Transverse colon (tissue), 4 donors: ENCODE results near the gene RPTOR. TPM values are rescaled to one million over a fixed set of nuclear protein-coding genes. Genes with fewer than 3 reads are reported as not detected.

Experiments used
- DNase-seq: peaks from one replicate; pipeline ENCODE4 v3.0.0-alpha.2; 2019
- H3K27ac ChIP-seq, 4 donors: fragments of 200-600 bp; sonication (generic); 2 replicates each; pipeline ENCODE4 v1.5.1; 2016 to 2018; ENCODE audit warnings: inconsistent platforms in 4 of 4
- H3K27me3 ChIP-seq: fragments of 200-600 bp; sonication (generic); 2 replicates; pipeline ENCODE4 v1.5.1; 2017; ENCODE audit warnings: inconsistent platforms
- H3K36me3 ChIP-seq, 4 donors: fragments of 200-600 bp; sonication (generic); 2 replicates each; pipeline ENCODE4 v1.5.1; 2017 to 2019; ENCODE audit warnings: inconsistent platforms in 4 of 4
- H3K4me1 ChIP-seq, 4 donors: fragments of 200-600 bp; sonication (generic); 2 replicates each; pipeline ENCODE4 v1.5.1; 2017 to 2020; ENCODE audit warnings: inconsistent platforms in 4 of 4
- H3K4me3 ChIP-seq, 4 donors: fragments of 200-600 bp; sonication (generic); 1 replicate in 1 of 4; 2 replicates in 3 of 4; pipeline versions ENCODE4 v1.5.1 to v1.6.1; 2017 to 2019; ENCODE audit warnings: inconsistent platforms in 4 of 4
- H3K9me3 ChIP-seq, 2 donors: fragments of 200-600 bp; sonication (generic); 2 replicates each; pipeline ENCODE4 v1.5.1; 2017 to 2019; ENCODE audit warnings: inconsistent platforms in 2 of 2
- EP300 ChIP-seq: sonication (generic); formaldehyde crosslinking; IDR thresholded peaks from one replicate; pipeline ENCODE4 v1.6.1; 2017; ENCODE audit warnings: antibody characterized with exemption, low read depth
- POLR2A ChIP-seq: fragments of 450-650 bp; IDR thresholded peaks from one replicate; pipeline ENCODE4 v1.6.1; 2016; ENCODE audit warnings: antibody characterized with exemption, mild to moderate bottlenecking, moderate library complexity
- POLR2AphosphoS5 ChIP-seq, 3 donors: sonication (generic); formaldehyde crosslinking; IDR thresholded peaks; one replicate each; pipeline ENCODE4 v1.6.1; 2016; ENCODE audit warnings: antibody characterized with exemption in 3 of 3
- WGBS, 2 donors: methylation state at CpG; one replicate each; pipeline ENCODE4 v1.1.5; 2018; ENCODE audit warnings: low coverage in 1 of 2; 5-methylcytosine and 5-hydroxymethylcytosine counted together
- in situ Hi-C, 4 donors: fragments of 200-750 bp; cut with MboI; loops; one replicate each; pipeline versions ENCODE4 v1.15.0 to v1.15.1; 2017; ENCODE audit warnings: low sequenced_read_pairs in 3 of 4, low pct_ligation_motif_present in 1 of 4, low pct_unique_long_range_greater_than_20kb in 1 of 4
- intact Hi-C: fragments of 100-400 bp; cut with DNase I; formaldehyde crosslinking; loops from one replicate; pipeline ENCODE4 v1.15.1; 2023; ENCODE audit warnings: low total_unique reads
- total RNA-seq, 4 donors: library from RNA; depleted of rRNA; stranded (reverse); fragments of >200 nt; gene quantifications; one replicate each; pipeline ENCODE4 v1.1.0, GENCODE V29; 2016
- TF ChIP-seq, protein P1 (sequence below), 5 experiments: fragments of 200-600 bp in 3 of 5; fragments of 450-650 bp in 2 of 5; sonication (generic) in 3 of 5; IDR thresholded peaks; 1 replicate in 2 of 5; 2 replicates in 3 of 5; pipeline ENCODE4 v1.5.1; 2016 to 2017; ENCODE audit warnings: antibody characterized with exemption in 5 of 5, inconsistent platforms in 3 of 5, mild to moderate bottlenecking in 2 of 5, moderate library complexity in 1 of 5

Gene RPTOR
- total RNA-seq, 4 donors from 2014 or later, result 28.9 to 79.3 (median 48.0) TPM

DNA sequence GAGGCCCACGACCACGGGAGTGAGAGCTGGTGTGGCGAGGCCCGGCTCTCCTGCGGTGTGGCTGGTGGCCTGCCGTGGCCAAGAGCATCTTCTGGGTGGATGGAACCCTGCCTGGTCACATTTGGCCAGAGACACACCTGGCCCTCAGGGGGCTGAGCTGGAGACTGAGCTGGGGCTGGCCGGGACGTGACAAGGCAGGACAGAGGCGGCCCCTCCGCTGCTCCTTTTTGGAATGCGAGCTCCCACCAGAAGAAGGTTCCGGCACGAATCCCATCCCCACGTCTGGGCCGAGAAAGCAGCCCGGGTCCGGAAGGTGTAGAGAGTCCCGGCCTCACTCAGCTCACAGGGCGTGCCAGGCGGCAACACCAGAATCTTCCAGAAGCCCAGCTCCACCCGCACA is 421.0 kb downstream of the RPTOR start:
- intact Hi-C loops (no loop called here), in situ Hi-C loops (no loop called here)
- H3K9me3 ChIP-seq, result no peaks in the 10 kb centered on the region
- TF ChIP-seq, protein P1, sequence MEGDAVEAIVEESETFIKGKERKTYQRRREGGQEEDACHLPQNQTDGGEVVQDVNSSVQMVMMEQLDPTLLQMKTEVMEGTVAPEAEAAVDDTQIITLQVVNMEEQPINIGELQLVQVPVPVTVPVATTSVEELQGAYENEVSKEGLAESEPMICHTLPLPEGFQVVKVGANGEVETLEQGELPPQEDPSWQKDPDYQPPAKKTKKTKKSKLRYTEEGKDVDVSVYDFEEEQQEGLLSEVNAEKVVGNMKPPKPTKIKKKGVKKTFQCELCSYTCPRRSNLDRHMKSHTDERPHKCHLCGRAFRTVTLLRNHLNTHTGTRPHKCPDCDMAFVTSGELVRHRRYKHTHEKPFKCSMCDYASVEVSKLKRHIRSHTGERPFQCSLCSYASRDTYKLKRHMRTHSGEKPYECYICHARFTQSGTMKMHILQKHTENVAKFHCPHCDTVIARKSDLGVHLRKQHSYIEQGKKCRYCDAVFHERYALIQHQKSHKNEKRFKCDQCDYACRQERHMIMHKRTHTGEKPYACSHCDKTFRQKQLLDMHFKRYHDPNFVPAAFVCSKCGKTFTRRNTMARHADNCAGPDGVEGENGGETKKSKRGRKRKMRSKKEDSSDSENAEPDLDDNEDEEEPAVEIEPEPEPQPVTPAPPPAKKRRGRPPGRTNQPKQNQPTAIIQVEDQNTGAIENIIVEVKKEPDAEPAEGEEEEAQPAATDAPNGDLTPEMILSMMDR (IDR thresholded peaks at IDR 0.05), result no peak
- TF ChIP-seq POLR2A (no peak), EP300 (no peak), POLR2AphosphoS5 (IDR thresholded peaks at IDR 0.05) (no peak)
- no peak overlapping the region for H3K4me3 ChIP-seq
- no peak for DNase-seq
- H3K36me3 ChIP-seq, result no peaks in the 10 kb centered on the region
- H3K27me3 ChIP-seq, result peaks cover 15% of the 10 kb centered on the region
- H3K27ac ChIP-seq, result no peak overlapping the region
- 91% methylated on average over 21 of the region's 21 CpGs; no CpG with 5 or more reads in 1 of the 2 donors for WGBS, 2 donors
- H3K4me1 ChIP-seq, result peaks cover 0 to 29% (median 19%) of the 10 kb centered on the region in 4 donors

DNA sequence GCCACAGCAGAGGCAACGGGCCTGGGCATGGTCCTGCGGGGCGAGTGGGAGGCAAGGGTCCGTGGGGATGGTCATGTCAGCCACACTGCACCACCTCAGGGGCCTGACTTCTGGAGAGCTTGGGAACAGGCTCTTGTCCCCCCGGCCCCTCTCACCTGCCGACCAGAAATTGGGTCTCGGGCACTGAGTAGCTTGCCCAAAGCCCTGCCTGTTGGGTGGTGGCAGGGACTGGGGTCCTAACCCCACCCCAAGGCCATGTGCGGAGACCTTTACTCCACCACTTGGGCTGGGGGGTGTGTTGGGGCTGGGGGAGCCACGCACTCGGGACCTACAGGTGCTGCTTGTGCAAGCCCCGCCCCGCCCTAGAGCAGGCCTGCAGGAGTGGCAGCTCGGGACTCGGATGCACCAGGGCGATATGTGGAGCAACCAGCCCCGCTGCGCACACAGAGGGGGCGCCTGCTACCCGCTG is 422.8 kb downstream of the RPTOR start:
- Histone ChIP-seq H3K9me3 (no peaks in the 10 kb centered on the region), H3K4me3 (no peak overlapping the region), H3K4me1 (peaks cover 0 to 32% (median 14%) of the 10 kb centered on the region in 4 donors), H3K27ac (peak overlapping the region in 1 of 4 donors; percentile 76), H3K27me3 (peaks cover 31% of the 10 kb centered on the region), H3K36me3 (no peaks in the 10 kb centered on the region)
- no peak for DNase-seq
- WGBS, 2 donors, result 67% methylated on average over 14 of the region's 19 CpGs; no CpG with 5 or more reads in 1 of the 2 donors
- intact Hi-C loops, result no loop called here
- TF ChIP-seq EP300 (no peak), POLR2A (no peak), POLR2AphosphoS5 (IDR thresholded peaks at IDR 0.05) (no peak)
- TF ChIP-seq, protein P1 (IDR thresholded peaks at IDR 0.05), result no peak
- in situ Hi-C loops, result no loop called here

DNA sequence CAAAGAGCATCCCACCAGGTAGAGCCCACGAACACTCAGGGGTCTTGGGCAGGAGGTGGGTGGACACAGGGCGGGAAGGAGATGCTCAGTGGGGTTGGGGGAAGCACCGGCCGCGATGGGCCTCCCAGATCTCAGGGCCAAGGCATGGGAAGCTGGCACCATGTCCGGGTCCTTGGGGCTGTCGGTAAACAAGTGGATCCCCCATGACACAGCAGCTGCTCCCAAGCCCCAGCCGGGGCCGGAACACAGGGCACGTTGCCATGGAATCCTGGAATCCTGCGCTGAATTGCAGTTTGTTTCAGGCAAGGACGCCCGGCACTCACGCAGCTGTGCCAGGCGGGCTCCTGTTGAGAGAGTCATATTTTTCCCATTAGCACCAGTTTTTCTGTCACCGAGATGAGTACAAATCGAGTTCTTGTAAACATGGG is 424.0 kb downstream of the RPTOR start:
- in situ Hi-C loops (no loop called here), intact Hi-C loops (no loop called here)
- peak in 1 of 3 donors; percentile 15 for TF ChIP-seq POLR2AphosphoS5 (IDR thresholded peaks at IDR 0.05)
- TF ChIP-seq, protein P1 (IDR thresholded peaks at IDR 0.05), result no peak
- no peak for TF ChIP-seq EP300
- Histone ChIP-seq H3K27me3 (peaks cover 31% of the 10 kb centered on the region), H3K27ac (peak overlapping the region in 3 of 4 donors; percentile 7 to 76 (median 10)), H3K4me1 (peaks cover 0 to 32% (median 14%) of the 10 kb centered on the region in 4 donors), H3K9me3 (no peaks in the 10 kb centered on the region), H3K36me3 (no peaks in the 10 kb centered on the region), H3K4me3 (no peak overlapping the region)
- DNase-seq, result peak; percentile 34
- 47% methylated on average over 15 of the region's 17 CpGs; no CpG with 5 or more reads in 1 of the 2 donors for WGBS, 2 donors

DNA sequence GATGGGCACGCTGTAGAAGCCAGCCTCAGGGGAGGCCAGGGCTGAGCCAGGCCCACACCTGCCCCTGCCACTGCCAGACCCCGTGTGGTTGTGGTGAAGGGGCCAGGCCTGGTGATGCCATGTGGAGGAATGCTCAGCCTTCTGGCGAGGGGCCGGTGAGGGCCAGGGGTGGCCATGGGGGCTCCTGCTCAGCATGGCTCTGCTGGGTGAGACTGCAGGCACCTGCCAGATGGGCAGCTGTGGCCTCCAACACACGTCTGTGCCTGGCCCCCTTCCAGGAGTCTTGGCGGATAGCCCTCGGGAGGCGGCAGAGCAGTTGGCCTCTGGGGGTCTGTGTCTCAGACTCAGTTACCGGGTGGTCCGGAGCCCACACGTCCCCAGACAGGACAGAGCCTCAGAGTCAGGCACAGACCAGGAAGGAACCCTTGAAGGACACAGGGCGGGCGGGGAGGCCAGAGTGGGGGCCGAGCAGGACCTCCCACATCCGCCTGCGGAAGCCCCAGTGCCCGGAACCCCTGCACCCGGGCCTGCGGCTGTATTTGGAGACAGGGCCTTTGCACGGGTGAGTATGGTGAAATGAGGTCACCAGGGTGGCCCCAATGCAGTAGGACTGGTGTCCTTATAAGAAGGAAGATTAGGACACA is 424.5 kb downstream of the RPTOR start:
- Histone ChIP-seq H3K9me3 (no peaks in the 10 kb centered on the region), H3K4me3 (no peak overlapping the region), H3K4me1 (peaks cover 0 to 32% (median 14%) of the 10 kb centered on the region in 4 donors), H3K27ac (peak overlapping the region in 3 of 4 donors; percentile 2 to 76 (median 10)), H3K27me3 (peaks cover 31% of the 10 kb centered on the region), H3K36me3 (no peaks in the 10 kb centered on the region)
- intact Hi-C loops (no loop called here), in situ Hi-C loops (no loop called here)
- no peak for DNase-seq
- WGBS, 2 donors, result 41% methylated on average over 16 of the region's 20 CpGs; no CpG with 5 or more reads in 1 of the 2 donors
- TF ChIP-seq POLR2A (no peak), EP300 (no peak), POLR2AphosphoS5 (IDR thresholded peaks at IDR 0.05) (no peak)
- TF ChIP-seq, protein P1 (IDR thresholded peaks at IDR 0.05), result no peak
